Nephron (organoid): ENCODE measurements around the gene ACKR3.

Experiments used
- H3K27ac Mint-ChIP-seq, 3 experiments: 2 replicates each; pipeline ENCODE4 v1.8.0; 2020; ENCODE audit warnings: mixed read lengths in 3 of 3, mild to moderate bottlenecking in 2 of 3, moderate library complexity in 1 of 3
- H3K27me3 Mint-ChIP-seq: 2 replicates; pipeline ENCODE4 v1.8.0; 2021; ENCODE audit warnings: low read depth, mild to moderate bottlenecking, moderate library complexity, mixed read lengths
- H3K36me3 Mint-ChIP-seq: 2 replicates; pipeline ENCODE4 v1.8.0; 2020; ENCODE audit warnings: low read depth, mixed read lengths
- H3K4me1 Mint-ChIP-seq: 2 replicates; pipeline ENCODE4 v1.8.0; 2020; ENCODE audit warnings: mixed read lengths
- H3K4me3 Mint-ChIP-seq, 3 experiments: 2 replicates each; pipeline ENCODE4 v1.8.0; 2020; ENCODE audit warnings: mild to moderate bottlenecking in 3 of 3, mixed read lengths in 3 of 3, moderate library complexity in 2 of 3
- H3K9me3 Mint-ChIP-seq: 2 replicates; pipeline ENCODE4 v1.8.0; 2020; ENCODE audit warnings: mixed read lengths
- CTCF ChIP-seq, 3 experiments: fragments of 200-600 bp; sonication (generic); IDR thresholded peaks; one replicate each; pipeline ENCODE4 v1.5.0; 2021; ENCODE audit warnings: antibody characterized with exemption in 3 of 3; ENCODE audit not compliant: unreplicated experiment in 3 of 3

ACKR3 gene

GRCh38 chr2:236527159-236527630 is 42.4 kb upstream of the ACKR3 start:
- Mint-ChIP-seq H3K27ac (peak overlapping the region in 2 of 3 experiments; percentile 26 to 36), H3K27me3 (peaks cover 24% of the 10 kb centered on the region), H3K9me3 (no peaks in the 10 kb centered on the region), H3K4me1 (peaks cover 6% of the 10 kb centered on the region), H3K4me3 (no peak overlapping the region), H3K36me3 (no peaks in the 10 kb centered on the region)
- TF ChIP-seq CTCF (IDR thresholded peaks at IDR 0.05; ENCODE audit: unreplicated experiment in 3 of 3) = no peak

- Mint-ChIP-seq H3K27me3 (peaks cover 25% of the 10 kb centered on the region), H3K4me3 (no peak overlapping the region), H3K4me1 (no peaks in the 10 kb centered on the region), H3K9me3 (peaks cover 2% of the 10 kb centered on the region), H3K36me3 (no peaks in the 10 kb centered on the region), H3K27ac (no peak overlapping the region)
- no peak for TF ChIP-seq CTCF (IDR thresholded peaks at IDR 0.05; ENCODE audit: unreplicated experiment in 3 of 3)
These were observed 40.0 kb upstream of the ACKR3 start for GRCh38 chr2:236529606-236530005.

DNA sequence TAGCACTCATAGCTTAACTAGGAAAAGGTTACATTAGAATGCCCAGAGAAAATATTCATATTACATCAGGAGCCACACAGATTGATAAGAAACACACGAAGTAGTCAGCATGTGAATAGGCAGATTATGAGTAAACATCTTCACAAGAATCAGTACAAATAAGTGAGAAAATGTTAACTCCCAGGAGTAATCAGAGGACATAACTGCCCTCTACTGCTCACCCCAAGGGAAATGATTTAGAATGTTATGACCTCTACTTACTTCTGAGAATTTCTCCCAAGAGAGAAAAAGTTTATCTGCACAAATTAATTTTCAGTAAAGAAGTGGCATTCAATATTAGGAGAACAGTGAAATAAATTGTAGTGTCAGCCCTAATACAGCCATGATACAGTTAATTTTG is 39.1 kb upstream of the ACKR3 start:
- no peak for TF ChIP-seq CTCF (IDR thresholded peaks at IDR 0.05; ENCODE audit: unreplicated experiment in 3 of 3)
- no peak overlapping the region for H3K27ac Mint-ChIP-seq
- H3K36me3 Mint-ChIP-seq = no peaks in the 10 kb centered on the region
- no peak overlapping the region for H3K4me3 Mint-ChIP-seq
- H3K27me3 Mint-ChIP-seq = peaks cover 32% of the 10 kb centered on the region
- H3K9me3 Mint-ChIP-seq = peaks cover 2% of the 10 kb centered on the region
- peaks cover 7% of the 10 kb centered on the region for H3K4me1 Mint-ChIP-seq

GRCh38 chr2:236531195-236531594 is 38.4 kb upstream of the ACKR3 start:
- no peak for TF ChIP-seq CTCF (IDR thresholded peaks at IDR 0.05; ENCODE audit: unreplicated experiment in 3 of 3)
- no peaks in the 10 kb centered on the region for H3K36me3 Mint-ChIP-seq
- peaks cover 2% of the 10 kb centered on the region for H3K9me3 Mint-ChIP-seq
- no peak overlapping the region for H3K27ac Mint-ChIP-seq
- peaks cover 7% of the 10 kb centered on the region for H3K4me1 Mint-ChIP-seq
- no peak overlapping the region for H3K4me3 Mint-ChIP-seq
- peaks cover 31% of the 10 kb centered on the region for H3K27me3 Mint-ChIP-seq

DNA sequence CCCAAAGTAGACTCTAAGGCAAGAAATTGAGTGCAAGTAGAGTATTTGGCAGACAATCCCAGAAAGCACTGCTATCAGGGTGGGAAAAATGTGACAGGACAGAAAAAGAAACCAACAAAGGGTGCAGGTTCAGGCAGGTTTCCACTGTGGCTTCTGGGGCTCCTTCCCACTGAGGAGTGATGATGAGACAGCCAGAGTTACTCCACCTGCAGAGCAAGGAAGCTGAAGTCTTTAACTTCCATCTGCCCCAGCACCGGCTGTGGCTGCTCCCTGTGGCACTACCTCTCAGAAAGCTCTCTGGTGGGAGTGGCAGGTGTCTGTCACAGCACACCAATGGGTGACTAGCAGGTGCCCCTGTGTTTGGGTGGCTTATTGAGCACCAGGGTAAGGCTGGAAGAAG is 37.6 kb upstream of the ACKR3 start:
- Mint-ChIP-seq H3K9me3 (peaks cover 2% of the 10 kb centered on the region), H3K4me3 (no peak overlapping the region), H3K27ac (no peak overlapping the region), H3K36me3 (no peaks in the 10 kb centered on the region), H3K4me1 (peaks cover 7% of the 10 kb centered on the region), H3K27me3 (peaks cover 32% of the 10 kb centered on the region)
- no peak for TF ChIP-seq CTCF (IDR thresholded peaks at IDR 0.05; ENCODE audit: unreplicated experiment in 3 of 3)

GRCh38 chr2:236533343-236533742 is 36.3 kb upstream of the ACKR3 start:
- TF ChIP-seq CTCF (IDR thresholded peaks at IDR 0.05; ENCODE audit: unreplicated experiment in 3 of 3) = no peak
- H3K9me3 Mint-ChIP-seq = peaks cover 2% of the 10 kb centered on the region
- no peaks in the 10 kb centered on the region for H3K36me3 Mint-ChIP-seq

More at GRCh38 chr2:236533343-236533742, 36.3 kb upstream of the ACKR3 start:
- no peak overlapping the region for H3K4me3 Mint-ChIP-seq
- peaks cover 12% of the 10 kb centered on the region for H3K4me1 Mint-ChIP-seq
- H3K27me3 Mint-ChIP-seq = peaks cover 33% of the 10 kb centered on the region
- H3K27ac Mint-ChIP-seq = no peak overlapping the region
